NCI-H1048 (cell line): Measurements from ENCODE around the gene OLFML3.
"Not testable (repeated sequence)": the region's sequence is repeated elsewhere in the genome, so short reads cannot be mapped to it uniquely, and the experiment has no call there.

Experiments used
- DNase-seq: peaks from one replicate; lab custom pipeline; 2025; lab: John Stamatoyannopoulos, UW

Gene OLFML3, protein sequence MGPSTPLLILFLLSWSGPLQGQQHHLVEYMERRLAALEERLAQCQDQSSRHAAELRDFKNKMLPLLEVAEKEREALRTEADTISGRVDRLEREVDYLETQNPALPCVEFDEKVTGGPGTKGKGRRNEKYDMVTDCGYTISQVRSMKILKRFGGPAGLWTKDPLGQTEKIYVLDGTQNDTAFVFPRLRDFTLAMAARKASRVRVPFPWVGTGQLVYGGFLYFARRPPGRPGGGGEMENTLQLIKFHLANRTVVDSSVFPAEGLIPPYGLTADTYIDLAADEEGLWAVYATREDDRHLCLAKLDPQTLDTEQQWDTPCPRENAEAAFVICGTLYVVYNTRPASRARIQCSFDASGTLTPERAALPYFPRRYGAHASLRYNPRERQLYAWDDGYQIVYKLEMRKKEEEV

DNA sequence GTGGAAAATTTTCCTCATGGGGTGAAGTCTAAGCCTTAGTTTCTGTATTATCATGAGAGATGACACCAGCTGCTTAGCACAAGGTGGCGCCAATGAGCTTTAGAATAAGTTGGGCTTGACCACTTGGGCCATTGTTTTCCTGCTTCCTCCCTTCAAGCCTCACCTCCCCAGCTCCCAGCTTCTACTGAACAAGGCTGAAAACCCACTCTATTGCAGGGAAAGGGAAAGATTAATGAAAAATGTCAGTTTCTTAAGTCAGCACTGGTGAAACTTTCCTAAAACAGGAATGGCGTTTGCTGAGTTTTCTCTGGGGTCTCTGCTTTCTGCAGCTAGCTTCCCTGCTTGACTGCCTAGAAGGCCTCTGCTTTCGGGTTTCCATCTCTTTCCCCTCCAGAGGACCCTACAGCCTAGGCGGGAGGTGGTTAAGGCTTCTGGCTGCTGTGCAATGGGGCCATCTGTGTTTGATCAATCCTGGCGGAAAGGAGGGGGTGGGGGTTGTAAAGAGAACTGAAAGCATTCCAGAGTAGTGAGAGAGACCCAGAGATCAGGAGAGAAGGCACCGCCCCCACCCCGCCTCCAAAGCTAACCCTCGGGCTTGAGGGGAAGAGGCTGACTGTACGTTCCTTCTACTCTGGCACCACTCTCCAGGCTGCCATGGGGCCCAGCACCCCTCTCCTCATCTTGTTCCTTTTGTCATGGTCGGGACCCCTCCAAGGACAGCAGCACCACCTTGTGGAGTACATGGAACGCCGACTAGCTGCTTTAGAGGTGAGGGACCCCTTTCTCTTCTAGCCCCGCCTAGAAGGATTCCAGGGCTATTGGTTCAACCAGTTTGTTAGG, at the start of gene OLFML3:
TSS of gene OLFML3 (plus strand) at position 612 of the 840 bp plus-strand sequence. CDS start at position 655, 43 bp downstream.
- DNase-seq: peak; percentile 61

DNA sequence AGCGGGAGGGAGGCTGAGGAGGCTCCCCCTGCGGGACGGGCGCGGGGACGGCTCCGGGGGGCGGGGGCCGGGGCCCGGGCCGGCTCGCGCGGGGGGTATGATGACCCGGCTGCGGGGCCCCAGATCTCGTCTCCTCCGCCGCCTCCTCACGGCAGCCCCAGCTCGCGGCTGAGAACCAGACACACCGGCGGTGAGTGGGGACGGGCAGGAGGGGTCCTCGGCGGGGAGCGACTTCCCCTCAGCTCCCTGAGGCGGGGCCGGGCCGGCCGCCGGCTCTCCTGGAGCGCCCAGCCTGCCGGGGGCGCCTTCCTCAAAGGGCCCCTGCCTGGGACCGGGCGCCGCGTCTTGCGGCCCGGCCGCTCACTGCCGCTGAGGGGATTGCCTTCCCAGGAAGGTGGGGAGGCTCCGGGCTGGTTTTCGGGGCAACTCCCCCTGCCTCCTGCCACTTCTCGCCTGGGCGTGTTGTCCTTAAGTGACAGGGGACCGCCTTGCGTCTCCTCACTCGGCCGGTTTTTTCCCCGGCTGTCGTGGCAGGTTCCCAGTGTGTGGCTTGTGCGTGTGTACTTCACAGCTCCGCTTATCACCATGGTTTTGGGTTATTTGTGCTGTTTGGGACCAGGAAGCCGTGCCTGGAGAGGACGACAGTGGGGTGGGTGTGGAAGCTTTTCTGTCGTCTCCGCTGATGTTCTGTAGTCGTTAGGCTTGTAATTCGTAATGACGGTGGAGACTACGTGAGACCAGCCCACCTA, 49.4 kb upstream of the OLFML3 start:
- no peak for DNase-seq

DNA sequence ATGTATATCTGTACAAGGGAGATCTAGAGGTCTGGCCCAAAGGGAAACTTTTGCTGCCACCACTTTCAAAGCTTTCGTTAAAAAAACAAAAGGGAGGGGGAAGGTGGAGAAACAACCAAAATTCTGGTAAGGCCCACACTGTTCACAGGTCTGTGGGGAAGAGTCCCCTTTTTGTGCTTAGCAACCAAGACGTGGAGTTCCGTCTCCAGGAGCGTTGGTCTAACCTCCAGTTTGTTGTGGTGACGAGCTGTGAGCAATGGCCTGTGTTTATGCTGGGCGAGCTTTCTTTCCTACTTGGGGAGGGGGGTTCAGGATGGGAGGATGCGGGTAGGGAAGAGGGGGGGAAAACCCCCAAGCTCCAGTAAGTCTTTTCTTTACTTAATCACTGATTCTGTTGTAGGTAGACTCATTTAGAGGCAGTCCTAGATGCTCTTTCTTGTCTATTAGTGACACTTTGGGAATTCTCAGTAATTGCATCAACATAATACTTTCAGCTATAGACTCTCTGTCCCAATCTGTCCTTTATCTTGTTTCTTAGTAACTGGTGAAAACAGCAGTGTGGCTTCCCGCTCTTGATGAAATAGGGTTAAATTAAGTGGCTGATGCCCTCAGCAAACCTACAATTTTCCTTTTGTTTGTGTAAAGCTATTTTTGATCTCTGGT, 48.6 kb upstream of the OLFML3 start:
- DNase-seq: no peak

DNA sequence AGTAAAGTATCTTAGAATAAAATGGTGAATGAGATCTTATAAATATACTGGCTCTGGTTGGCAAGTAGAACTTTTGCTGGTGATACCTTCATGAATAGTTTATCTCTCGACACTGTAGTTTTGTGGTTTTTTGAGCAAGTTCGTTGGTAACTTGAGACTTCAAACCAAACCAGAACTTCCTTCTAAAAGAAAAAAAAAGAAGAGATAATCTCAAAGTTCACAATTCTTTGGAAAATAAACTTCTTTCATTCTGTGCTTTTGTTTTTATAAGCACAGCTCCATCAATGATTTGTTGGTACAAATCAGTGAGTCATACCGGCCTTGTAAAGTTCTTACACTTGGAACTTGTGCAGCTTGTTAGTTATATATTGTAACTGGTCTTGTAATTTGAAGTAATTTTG, 47.8 kb upstream of the OLFML3 start:
- DNase-seq: no peak

DNA sequence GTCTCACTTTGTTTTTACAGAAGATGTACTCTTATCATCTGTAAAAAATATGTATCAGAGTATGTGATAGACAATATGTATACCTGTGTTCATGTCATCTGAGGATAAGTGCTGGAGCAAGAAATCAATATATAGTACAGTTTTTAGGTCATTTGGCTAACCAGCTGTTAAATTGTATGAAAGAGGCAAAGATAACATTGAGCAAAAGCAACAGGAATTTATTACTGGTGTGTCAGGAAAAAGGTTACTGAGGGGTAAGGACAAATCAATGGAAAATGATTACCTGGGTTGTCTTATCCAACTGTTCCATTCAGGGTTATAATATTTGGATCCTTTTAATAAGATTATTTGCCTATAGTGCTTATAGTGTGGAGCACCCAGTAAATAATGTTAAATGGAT, 45.3 kb upstream of the OLFML3 start:
- no peak for DNase-seq

DNA sequence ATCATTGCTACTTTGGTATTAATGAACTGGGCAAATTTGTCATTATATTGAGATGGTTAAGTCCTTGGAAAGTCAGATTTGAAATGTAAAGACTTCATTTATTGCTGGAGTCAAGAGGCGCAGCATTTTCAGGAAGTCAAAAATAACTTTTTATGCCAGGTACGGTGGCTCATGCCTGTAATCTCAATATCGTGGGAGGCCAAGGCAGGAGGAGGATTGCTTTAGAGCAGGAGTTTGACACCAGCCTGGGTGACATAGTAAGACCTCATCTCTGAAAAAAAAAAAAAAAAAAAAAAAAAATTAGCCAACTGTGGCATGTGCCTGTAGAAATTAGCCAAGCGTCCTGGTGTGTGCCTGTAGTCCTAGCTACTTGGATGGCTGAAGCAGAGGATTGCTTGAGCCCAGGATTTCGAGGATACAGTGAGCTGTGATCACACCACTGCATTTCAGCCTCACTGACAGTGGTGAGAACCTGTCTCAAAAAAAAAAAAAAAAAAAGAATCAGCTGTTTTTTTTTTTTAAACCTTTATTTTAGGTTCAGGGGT, 44.7 kb upstream of the OLFML3 start:
- no peak for DNase-seq

DNA sequence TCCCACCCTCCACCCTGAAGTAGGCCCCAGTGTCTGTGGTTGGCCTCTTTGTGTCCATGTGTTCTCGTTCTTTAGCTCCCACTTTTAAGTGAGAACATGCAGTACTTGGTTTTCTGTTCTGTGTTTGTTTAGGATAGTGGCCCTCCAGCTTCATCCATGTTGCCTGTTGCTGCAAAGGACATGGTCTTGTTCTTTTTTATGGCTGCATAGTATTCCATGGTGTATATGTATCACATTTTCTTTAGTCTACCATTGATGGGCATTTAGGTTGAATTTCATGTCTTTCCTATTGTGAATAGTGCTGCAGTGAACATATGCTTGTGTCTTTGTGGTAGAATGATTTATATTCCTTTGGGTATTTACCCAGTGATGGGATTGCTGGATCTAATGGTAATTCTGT, 44.1 kb upstream of the OLFML3 start:
- DNase-seq: no peak

DNA sequence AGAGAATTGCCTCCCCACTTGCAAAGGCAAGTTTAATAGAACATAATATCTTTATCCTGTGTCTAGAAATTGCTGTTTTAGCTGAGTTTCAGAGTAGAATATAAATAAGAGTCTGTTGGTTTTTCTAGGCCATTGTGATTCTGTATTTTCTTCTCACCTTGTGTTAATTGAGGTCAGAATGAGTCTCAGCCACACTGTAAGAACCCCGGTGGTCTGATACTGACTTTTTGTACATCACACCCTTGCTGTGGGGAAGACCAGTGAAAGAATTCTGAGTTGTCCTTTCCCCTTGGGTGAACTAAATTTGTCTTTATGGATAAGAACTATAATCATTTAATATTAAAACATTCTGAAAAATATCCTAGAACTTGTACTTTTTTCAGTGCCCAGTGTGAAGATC, 43.3 kb upstream of the OLFML3 start:
- no peak for DNase-seq

DNA sequence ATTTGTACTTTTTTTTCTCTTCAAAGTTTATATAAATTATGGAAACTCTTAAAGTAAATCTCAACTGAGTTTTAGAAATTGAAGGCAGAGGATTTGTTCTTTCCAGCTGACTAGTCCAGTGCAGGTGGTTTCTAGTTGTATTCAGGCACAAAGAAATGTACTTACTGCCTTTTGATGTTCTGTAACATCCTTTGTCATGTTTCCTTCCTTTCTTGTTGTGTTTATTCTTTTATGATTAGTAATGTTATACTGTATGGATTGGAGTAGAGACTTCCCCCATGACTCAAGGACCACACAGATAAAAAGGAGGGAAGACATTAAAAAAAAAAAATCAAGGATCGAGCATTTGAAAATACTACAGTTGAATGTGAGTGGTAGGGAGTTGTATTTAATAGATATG, 42.1 kb upstream of the OLFML3 start:
- DNase-seq: no peak

DNA sequence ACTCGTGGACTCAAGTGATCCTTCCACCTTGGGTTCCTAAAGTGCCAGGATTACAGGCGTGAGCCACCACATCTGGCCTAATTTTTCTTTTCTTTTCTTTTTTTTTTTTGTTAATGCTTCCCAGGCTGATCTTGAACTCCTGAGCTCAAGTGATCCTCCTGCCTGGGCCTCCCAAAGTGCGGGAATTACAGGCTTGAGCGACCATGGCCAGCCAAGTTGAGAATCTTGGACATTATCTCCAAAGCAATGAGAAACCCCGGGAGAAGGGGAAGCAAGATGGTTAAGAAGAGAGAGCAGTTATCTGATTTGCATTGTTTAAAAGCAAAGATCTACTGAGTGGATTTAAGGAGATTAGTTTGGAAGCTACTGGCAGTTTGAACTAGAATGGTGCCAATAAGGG, 41.1 kb upstream of the OLFML3 start:
- DNase-seq: no peak

DNA sequence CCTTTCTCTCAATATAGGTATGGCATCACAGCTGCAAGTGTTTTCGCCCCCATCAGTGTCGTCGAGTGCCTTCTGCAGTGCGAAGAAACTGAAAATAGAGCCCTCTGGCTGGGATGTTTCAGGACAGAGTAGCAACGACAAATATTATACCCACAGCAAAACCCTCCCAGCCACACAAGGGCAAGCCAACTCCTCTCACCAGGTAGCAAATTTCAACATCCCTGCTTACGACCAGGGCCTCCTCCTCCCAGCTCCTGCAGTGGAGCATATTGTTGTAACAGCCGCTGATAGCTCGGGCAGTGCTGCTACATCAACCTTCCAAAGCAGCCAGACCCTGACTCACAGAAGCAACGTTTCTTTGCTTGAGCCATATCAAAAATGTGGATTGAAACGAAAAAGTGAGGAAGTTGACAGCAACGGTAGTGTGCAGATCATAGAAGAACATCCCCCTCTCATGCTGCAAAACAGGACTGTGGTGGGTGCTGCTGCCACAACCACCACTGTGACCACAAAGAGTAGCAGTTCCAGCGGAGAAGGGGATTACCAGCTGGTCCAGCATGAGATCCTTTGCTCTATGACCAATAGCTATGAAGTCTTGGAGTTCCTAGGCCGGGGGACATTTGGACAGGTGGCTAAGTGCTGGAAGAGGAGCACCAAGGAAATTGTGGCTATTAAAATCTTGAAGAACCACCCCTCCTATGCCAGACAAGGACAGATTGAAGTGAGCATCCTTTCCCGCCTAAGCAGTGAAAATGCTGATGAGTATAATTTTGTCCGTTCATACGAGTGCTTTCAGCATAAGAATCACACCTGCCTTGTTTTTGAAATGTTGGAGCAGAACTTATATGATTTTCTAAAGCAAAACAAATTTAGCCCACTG, 38.7 kb upstream of the OLFML3 start:
- no peak for DNase-seq

DNA sequence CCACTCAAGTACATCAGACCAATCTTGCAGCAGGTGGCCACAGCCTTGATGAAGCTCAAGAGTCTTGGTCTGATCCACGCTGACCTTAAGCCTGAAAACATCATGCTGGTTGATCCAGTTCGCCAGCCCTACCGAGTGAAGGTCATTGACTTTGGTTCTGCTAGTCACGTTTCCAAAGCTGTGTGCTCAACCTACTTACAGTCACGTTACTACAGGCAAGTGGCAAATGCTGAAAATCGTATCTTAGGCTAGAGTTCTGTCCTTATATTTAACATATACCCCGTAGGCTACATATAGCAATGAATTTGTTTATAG, 38.1 kb upstream of the OLFML3 start:
- no peak for DNase-seq

DNA sequence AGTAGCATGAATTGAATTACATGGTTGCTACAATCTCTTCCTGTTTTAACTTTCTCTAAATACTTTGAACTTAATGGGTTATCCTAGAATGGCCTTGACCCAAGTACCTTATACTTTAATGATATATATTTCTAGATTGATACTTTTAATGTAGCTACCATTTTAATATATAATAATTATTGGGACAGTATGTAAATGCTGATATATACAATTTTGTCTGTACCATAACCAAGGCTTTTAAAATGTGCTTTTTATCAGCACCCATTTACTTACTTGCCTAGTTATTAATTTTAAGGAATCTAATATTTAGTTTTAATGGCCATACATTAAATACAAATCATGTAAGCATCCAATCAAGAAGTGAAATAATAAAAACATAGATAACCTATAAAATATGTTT, 36.7 kb upstream of the OLFML3 start:
- DNase-seq: no peak

DNA sequence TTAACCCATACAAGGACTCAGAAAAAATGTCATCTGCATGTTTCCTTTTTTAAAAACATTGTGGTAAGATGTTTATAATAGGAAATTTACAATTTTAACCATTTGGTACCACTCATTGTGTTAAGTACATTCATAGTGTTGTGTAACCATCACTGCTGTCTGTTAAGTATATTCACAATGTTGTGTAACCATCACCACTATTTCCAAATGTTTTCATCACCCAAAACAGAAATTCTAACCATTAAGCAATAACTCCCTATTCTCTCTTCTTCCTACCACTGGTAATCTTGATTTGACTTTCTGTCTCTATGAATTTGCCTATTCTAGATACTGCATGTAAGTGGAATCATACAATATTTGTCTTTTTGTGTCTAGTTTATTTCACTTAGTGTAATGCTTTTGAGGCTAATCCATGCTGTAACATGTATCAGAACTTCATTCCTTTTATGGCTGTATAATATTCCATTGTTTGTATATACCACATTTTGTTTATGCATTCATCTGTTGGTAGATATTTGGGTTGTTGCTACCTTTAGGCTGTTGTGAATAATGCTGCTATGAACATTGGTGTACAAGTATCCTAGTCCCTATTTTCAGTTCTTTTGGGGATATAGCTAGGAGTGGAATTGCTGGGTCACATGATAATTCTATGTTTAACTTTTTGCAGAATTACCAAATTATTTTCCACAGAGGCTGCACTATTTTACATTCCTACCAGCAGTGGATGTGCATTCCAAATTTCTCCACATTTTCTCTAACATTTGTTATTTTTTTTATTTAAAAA, 36.1 kb upstream of the OLFML3 start:
- no peak for DNase-seq

DNA sequence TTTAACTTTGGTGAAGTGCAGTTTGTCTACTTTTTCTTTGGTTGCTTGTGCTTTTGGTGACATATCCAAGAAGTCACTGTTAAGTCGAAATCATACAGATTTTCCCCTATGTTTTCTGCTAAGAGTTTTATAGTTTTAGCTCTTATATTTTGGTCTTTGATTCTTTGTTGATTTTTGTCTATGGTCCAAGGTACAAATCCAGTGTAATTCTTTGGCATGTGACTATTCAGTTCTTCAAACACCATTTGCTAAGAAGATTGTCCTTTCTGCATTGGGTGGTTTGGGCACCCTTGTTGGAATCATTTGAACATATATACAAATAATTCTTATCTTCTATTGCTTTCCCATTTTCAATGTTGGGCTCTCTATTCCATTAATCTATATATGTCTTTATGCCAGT, 33.9 kb upstream of the OLFML3 start:
- no peak for DNase-seq

DNA sequence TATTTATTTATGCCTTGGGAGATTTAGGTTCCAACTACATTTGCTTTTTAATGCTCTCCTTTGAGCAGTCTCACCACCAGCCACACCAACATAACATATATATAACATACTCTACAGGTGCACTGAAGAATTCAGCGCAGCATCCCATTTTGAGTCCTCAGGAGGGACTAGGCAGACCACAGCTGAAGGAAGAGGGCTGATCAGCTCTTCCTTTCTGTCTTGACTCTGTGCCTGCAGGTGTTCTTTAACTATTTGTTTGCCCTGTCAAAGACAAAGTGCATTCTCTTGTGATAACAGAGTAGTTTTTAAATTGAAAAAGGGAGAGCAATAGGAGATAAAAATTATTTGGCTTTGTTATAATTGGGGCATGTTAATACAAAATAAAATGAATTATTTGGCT, 33.2 kb upstream of the OLFML3 start:
- DNase-seq: no peak

DNA sequence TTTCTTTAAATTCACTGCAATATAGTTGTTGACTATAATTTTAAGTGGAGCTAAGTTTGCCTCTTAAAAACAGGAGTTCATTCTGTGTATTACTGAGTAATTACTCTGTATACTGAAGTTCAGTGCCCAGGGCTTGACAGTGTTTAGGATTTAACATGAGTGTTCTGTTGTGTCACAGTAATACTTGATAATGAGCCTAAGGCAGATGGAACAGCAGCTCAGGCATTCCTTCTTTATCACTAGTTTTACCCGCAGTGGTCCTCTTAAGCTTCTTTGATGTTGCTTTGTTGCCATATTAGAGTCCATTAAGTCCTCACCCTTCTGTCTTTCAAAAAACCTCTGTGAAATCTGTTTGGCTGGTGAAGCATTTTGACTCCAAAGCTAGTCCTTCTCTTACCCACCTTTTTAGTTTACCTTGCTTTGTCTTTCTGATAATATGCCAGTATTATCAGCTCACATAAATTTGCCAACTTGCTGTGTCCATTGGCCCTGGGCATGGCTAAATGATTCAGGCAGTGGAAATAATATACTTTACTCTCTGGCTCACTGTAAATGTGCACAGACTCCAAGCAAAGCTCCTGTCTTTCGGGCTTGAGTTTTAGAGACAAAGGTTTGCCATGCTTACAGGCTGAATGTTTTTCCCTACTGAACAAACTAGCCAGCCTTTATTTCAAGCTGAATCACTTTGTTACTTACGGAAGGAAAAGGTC, 32.4 kb upstream of the OLFML3 start:
- no peak for DNase-seq

DNA sequence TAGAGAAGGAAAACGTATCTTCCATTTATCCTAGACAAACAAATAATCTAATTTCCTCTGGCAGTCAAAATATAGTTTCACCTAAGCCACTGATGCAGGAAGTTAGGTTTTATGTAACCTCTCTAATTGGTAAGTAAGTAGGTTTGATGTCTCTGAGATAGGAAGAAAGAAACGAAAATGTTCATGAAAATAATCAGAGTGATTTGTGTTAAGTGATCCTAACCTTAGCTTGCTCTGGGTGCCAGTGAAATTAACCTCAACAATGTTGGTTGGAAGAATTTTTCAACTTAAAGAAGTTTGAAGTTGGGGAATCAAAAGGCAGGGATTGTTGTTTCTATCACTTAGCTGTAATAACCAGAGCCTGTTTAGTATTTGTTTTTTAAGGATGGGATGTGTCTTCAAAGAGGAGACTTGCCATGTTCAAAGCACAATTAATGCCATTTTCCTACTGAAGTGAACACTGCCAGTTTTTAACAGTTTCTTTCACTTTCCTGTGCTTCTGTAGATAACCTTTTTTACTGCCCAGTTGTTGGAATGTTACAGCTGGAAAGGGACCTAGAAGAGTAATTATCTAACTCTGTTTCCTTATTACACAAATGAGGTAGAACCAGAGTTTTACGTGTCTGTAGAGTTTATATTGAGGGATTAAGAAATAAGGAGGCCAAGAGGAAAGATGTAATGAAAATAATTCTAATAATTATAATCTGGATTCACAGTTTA, 31.7 kb upstream of the OLFML3 start:
- DNase-seq: no peak

DNA sequence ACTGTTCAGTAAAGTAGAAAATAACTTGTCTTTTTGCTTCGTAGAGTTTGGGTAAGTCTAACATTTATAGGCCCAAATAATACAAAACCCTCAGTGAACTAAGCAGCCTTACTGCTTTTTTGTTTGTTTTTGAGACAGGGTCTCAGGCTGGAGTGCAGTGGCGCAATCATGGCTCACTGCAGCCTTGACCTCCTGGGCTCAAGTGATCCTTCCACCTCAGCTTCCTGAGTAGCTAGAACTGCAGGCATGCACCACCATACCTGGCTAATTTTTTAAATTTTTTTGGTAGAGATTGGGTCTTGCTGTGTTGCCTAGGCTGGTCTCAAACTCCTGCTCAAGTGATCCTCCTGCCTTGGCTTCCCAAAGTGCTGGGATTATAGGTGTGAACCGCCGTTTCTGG, 31.1 kb upstream of the OLFML3 start:
- DNase-seq: not testable (repeated sequence)
